HCT116 (cell line): ENCODE data around the gene TACC2. TPM values are rescaled to one million over a fixed set of nuclear protein-coding genes. Genes with fewer than 3 reads are reported as not detected.

Experiments used
- ATAC-seq: fragments of 200-7000 bp; cut with Tn5 transposase; 2 replicates; pipeline ENCODE4 v1.9.1; 2020; ENCODE audit warnings: mild to moderate bottlenecking, moderate library complexity
- BruUV-seq: library from RNA; stranded (reverse); fragments of 400-500 nt; replicated peaks from 2 replicates; lab custom pipeline; 2021; lab: Mats Ljungman, UMichigan
- CTCF ChIA-PET: fragments of 300-600 bp; sonication (Branson Sonifier 250); formaldehyde crosslinking; loops from one replicate; lab custom pipeline; 2021; ENCODE audit warnings: antibody characterized with exemption; lab: Charles Lee
- POLR2A ChIA-PET: fragments of 300-600, 350-600 bp; sonication (Branson Sonifier 250); formaldehyde crosslinking; loops from one replicate; lab custom pipeline; 2021; ENCODE audit warnings: antibody characterized with exemption; lab: Charles Lee
- RAD21 ChIA-PET, 2 experiments: fragments of 300-600 bp; sonication (Branson Sonifier 250); formaldehyde crosslinking; loops; one replicate each; lab custom pipeline; 2023; ENCODE audit warnings: low total read pairs in 2 of 2; ENCODE audit not compliant: uncharacterized antibody in 2 of 2, unreplicated experiment in 2 of 2, low non-redundant PET in 1 of 2; lab: Charles Lee
- DNase-seq: peaks from one replicate; pipeline ENCODE4 v3.0.0-alpha.2; 2010; ENCODE audit warnings: low read depth, low spot score
- H2AFZ ChIP-seq: fragments of 200-600 bp; shearing (Covaris generic), sonication (generic); 2 replicates; pipeline ENCODE4 v1.6.1; 2017; ENCODE audit warnings: low read depth, mixed run types, mixed read lengths, antibody characterized with exemption, low read length; ENCODE audit not compliant: poor library complexity, severe bottlenecking
- H3K27ac ChIP-seq: 2 replicates; pipeline ENCODE4 v1.5.1; 2012; ENCODE audit warnings: low read depth, low read length
- H3K27me3 ChIP-seq: fragments of 200-600 bp; sonication (generic); 2 replicates; pipeline ENCODE4 v1.6.1; 2016; ENCODE audit warnings: mixed run types, low read length, mixed read lengths; ENCODE audit not compliant: insufficient read depth
- H3K36me3 ChIP-seq, 2 experiments: fragments of 200-500 bp in 1 of 2; fragments of 200-600 bp in 1 of 2; sonication (Bioruptor generic) in 1 of 2; sonication (generic) in 1 of 2; 2 replicates each; pipeline versions ENCODE4 v1.5.1 to v1.6.1; 2014 to 2016; ENCODE audit warnings: low read length in 2 of 2, inconsistent platforms in 1 of 2, mixed read lengths in 1 of 2, mixed run types in 1 of 2; ENCODE audit not compliant: insufficient read depth in 2 of 2, control insufficient read depth in 1 of 2
- H3K4me1 ChIP-seq, 2 experiments: fragments of 200-600 bp in 1 of 2; sonication (generic) in 1 of 2; 2 replicates each; pipeline versions ENCODE4 v1.5.1 to v1.6.1; 2012 to 2017; ENCODE audit warnings: low read length in 2 of 2, inconsistent platforms in 1 of 2, mild to moderate bottlenecking in 1 of 2, mixed read lengths in 1 of 2, mixed run types in 1 of 2, moderate library complexity in 1 of 2; ENCODE audit not compliant: insufficient read depth in 2 of 2, control insufficient read depth in 1 of 2
- H3K4me2 ChIP-seq: fragments of 200-600 bp; sonication (generic); 2 replicates; pipeline ENCODE4 v1.6.1; 2017; ENCODE audit warnings: mixed run types, low read length, mixed read lengths
- H3K4me3 ChIP-seq, 2 experiments: fragments of 200-600 bp in 1 of 2; sonication (generic) in 1 of 2; replicated peaks in 1 of 2; 2 replicates each; pipeline ENCODE4 v1.5.1; 2011 to 2016; ENCODE audit warnings: low read length in 2 of 2, control low read depth in 1 of 2, low read depth in 1 of 2, mild to moderate bottlenecking in 1 of 2, mixed read lengths in 1 of 2, mixed run types in 1 of 2
- H3K79me2 ChIP-seq: fragments of 200-600 bp; sonication (generic); 2 replicates; pipeline ENCODE4 v1.6.1; 2017; ENCODE audit warnings: mild to moderate bottlenecking, mixed run types, low read length, moderate library complexity, mixed read lengths; ENCODE audit not compliant: insufficient read depth
- H3K9ac ChIP-seq: fragments of 200-600 bp; sonication (generic); 2 replicates; pipeline ENCODE4 v1.6.1; 2016; ENCODE audit warnings: low read length, mixed read lengths
- H3K9me2 ChIP-seq: fragments of 200-600 bp; sonication (generic), shearing (Covaris generic); 2 replicates; pipeline ENCODE4 v1.6.1; 2017; ENCODE audit warnings: mixed run types, mild to moderate bottlenecking, moderate library complexity; ENCODE audit not compliant: insufficient read depth
- H3K9me3 ChIP-seq, 2 experiments: fragments of 200-500 bp in 1 of 2; fragments of 200-600 bp in 1 of 2; sonication (Bioruptor generic) in 1 of 2; sonication (generic) in 1 of 2; 2 replicates each; pipeline ENCODE4 v1.6.1; 2014 to 2017; ENCODE audit warnings: low read length in 2 of 2, mixed read lengths in 2 of 2, inconsistent platforms in 1 of 2, low read depth in 1 of 2, mild to moderate bottlenecking in 1 of 2, mixed run types in 1 of 2, moderate library complexity in 1 of 2; ENCODE audit not compliant: control insufficient read depth in 1 of 2, insufficient read depth in 1 of 2
- H4K20me1 ChIP-seq: fragments of 200-600 bp; sonication (generic), shearing (Covaris generic); 2 replicates; pipeline ENCODE4 v1.6.1; 2017; ENCODE audit warnings: mixed run types, mild to moderate bottlenecking, moderate library complexity; ENCODE audit not compliant: insufficient read depth
- CBX3 ChIP-seq: IDR thresholded peaks from 2 replicates; pipeline ENCODE4 v1.6.1; 2012; ENCODE audit warnings: low read depth
- CEBPB ChIP-seq: IDR thresholded peaks from 2 replicates; pipeline ENCODE4 v1.6.1; 2012; ENCODE audit warnings: low read depth
- EGR1 ChIP-seq: IDR thresholded peaks from 2 replicates; pipeline ENCODE4 v1.6.1; 2012; ENCODE audit warnings: low read depth
- EZH2 ChIP-seq: fragments of 200-600 bp; sonication (generic); IDR thresholded peaks from 2 replicates; pipeline ENCODE4 v1.6.1; 2017; ENCODE audit warnings: antibody characterized with exemption, mixed run types
- FOSL1 ChIP-seq: IDR thresholded peaks from 2 replicates; pipeline ENCODE4 v1.6.1; 2012; ENCODE audit warnings: low read depth
- JUND ChIP-seq: IDR thresholded peaks from 2 replicates; pipeline ENCODE4 v1.6.1; 2012
- MAX ChIP-seq: IDR thresholded peaks from 2 replicates; pipeline ENCODE4 v1.6.1; 2012
- POLR2AphosphoS5 ChIP-seq: IDR thresholded peaks from 2 replicates; pipeline ENCODE4 v1.6.1; 2011; ENCODE audit warnings: mild to moderate bottlenecking, low read depth, low read length, moderate library complexity
- RAD21 ChIP-seq: IDR thresholded peaks from 2 replicates; pipeline ENCODE4 v1.6.1; 2012; ENCODE audit warnings: low read depth, mild to moderate bottlenecking
- SIN3A ChIP-seq: IDR thresholded peaks from 2 replicates; pipeline ENCODE4 v1.6.1; 2012; ENCODE audit warnings: low read depth
- SRF ChIP-seq: IDR thresholded peaks from 2 replicates; pipeline ENCODE4 v1.6.1; 2012; ENCODE audit warnings: low read depth
- ZBTB33 ChIP-seq: IDR thresholded peaks from 2 replicates; pipeline ENCODE4 v1.6.1; 2011; ENCODE audit warnings: mild to moderate bottlenecking, low read length, moderate library complexity; ENCODE audit not compliant: insufficient replicate concordance; ENCODE audit errors: extremely low read depth
- ZFX ChIP-seq: fragments of 450-650 bp; IDR thresholded peaks from 2 replicates; pipeline ENCODE4 v1.6.1; 2017
- ZNF274 ChIP-seq: fragments of 200-500 bp; sonication (Bioruptor generic); IDR thresholded peaks from 2 replicates; pipeline ENCODE4 v1.6.1; 2014; ENCODE audit warnings: mild to moderate bottlenecking, low read depth, low read length, inconsistent platforms
- intact Hi-C: fragments of 100-400 bp; cut with micrococcal nuclease; formaldehyde crosslinking; loops from 2 replicates; pipeline ENCODE4 v1.10.0; 2022
- total RNA-seq: library from RNA; stranded (reverse); gene quantifications from one replicate; pipeline ENCODE4 v1.2.1, GENCODE V29; 2021; ENCODE audit not compliant: unreplicated experiment
- TF ChIP-seq, protein P1 (sequence below), 3 experiments: fragments of 200-600 bp in 1 of 3; sonication (generic) in 1 of 3; IDR thresholded peaks in 2 of 3; conservative IDR thresholded peaks in 1 of 3; 2 replicates each; pipeline ENCODE4 v1.5.1; 2012 to 2017; ENCODE audit warnings: low read depth in 2 of 3, low read length in 2 of 3, antibody characterized with exemption in 1 of 3, borderline replicate concordance in 1 of 3, control low read depth in 1 of 3, mild to moderate bottlenecking in 1 of 3, mixed read lengths in 1 of 3, mixed run types in 1 of 3, moderate library complexity in 1 of 3; ENCODE audit not compliant: insufficient read depth in 1 of 3
- TF ChIP-seq, protein P2 (sequence below): IDR thresholded peaks from 2 replicates; pipeline ENCODE4 v1.6.1; 2012
- TF ChIP-seq, protein P3 (sequence below): IDR thresholded peaks from 2 replicates; pipeline ENCODE4 v1.6.1; 2012; ENCODE audit warnings: low read depth

TACC2 gene
- total RNA-seq, 1 experiment from 2014 or later = 38.6 TPM

- DNase-seq (no peak), ATAC-seq (no peak)
- H2AFZ ChIP-seq = no peak overlapping the region
- no TSS peak for BruUV-seq
- TF ChIP-seq ZNF274 = no peak
- TF ChIP-seq SRF = no peak
- no peak for TF ChIP-seq ZBTB33
- TF ChIP-seq, protein P1, sequence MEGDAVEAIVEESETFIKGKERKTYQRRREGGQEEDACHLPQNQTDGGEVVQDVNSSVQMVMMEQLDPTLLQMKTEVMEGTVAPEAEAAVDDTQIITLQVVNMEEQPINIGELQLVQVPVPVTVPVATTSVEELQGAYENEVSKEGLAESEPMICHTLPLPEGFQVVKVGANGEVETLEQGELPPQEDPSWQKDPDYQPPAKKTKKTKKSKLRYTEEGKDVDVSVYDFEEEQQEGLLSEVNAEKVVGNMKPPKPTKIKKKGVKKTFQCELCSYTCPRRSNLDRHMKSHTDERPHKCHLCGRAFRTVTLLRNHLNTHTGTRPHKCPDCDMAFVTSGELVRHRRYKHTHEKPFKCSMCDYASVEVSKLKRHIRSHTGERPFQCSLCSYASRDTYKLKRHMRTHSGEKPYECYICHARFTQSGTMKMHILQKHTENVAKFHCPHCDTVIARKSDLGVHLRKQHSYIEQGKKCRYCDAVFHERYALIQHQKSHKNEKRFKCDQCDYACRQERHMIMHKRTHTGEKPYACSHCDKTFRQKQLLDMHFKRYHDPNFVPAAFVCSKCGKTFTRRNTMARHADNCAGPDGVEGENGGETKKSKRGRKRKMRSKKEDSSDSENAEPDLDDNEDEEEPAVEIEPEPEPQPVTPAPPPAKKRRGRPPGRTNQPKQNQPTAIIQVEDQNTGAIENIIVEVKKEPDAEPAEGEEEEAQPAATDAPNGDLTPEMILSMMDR (IDR thresholded peaks at IDR 0.05 in 2 of 3, conservative IDR thresholded peaks at IDR 0.05 in 1 of 3; ENCODE audit: borderline replicate concordance in 1 of 3, insufficient read depth in 1 of 3, low read depth in 2 of 3, low read length in 2 of 3) = no peak
- TF ChIP-seq CEBPB = no peak
- no peak for TF ChIP-seq EGR1
- no peak for TF ChIP-seq POLR2AphosphoS5
- TF ChIP-seq EZH2 = no peak
- TF ChIP-seq ZFX = no peak
- TF ChIP-seq, protein P2, sequence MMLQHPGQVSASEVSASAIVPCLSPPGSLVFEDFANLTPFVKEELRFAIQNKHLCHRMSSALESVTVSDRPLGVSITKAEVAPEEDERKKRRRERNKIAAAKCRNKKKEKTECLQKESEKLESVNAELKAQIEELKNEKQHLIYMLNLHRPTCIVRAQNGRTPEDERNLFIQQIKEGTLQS = no peak
- no peak for TF ChIP-seq CBX3
- TF ChIP-seq JUND = no peak
- no peak for TF ChIP-seq MAX
- TF ChIP-seq, protein P3, sequence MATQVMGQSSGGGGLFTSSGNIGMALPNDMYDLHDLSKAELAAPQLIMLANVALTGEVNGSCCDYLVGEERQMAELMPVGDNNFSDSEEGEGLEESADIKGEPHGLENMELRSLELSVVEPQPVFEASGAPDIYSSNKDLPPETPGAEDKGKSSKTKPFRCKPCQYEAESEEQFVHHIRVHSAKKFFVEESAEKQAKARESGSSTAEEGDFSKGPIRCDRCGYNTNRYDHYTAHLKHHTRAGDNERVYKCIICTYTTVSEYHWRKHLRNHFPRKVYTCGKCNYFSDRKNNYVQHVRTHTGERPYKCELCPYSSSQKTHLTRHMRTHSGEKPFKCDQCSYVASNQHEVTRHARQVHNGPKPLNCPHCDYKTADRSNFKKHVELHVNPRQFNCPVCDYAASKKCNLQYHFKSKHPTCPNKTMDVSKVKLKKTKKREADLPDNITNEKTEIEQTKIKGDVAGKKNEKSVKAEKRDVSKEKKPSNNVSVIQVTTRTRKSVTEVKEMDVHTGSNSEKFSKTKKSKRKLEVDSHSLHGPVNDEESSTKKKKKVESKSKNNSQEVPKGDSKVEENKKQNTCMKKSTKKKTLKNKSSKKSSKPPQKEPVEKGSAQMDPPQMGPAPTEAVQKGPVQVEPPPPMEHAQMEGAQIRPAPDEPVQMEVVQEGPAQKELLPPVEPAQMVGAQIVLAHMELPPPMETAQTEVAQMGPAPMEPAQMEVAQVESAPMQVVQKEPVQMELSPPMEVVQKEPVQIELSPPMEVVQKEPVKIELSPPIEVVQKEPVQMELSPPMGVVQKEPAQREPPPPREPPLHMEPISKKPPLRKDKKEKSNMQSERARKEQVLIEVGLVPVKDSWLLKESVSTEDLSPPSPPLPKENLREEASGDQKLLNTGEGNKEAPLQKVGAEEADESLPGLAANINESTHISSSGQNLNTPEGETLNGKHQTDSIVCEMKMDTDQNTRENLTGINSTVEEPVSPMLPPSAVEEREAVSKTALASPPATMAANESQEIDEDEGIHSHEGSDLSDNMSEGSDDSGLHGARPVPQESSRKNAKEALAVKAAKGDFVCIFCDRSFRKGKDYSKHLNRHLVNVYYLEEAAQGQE = no peak
- TF ChIP-seq RAD21 = no peak
- TF ChIP-seq FOSL1 = no peak
- TF ChIP-seq SIN3A = no peak
- H3K27ac ChIP-seq = peak overlapping the region; percentile 71
- peaks cover 31 to 45% of the 10 kb centered on the region in 2 experiments for H3K4me1 ChIP-seq
- ChIA-PET RAD21 (no interaction called here), CTCF (interaction anchor here (0.6 to 3.0 kb wide), 14 partner anchors 10 to 423 kb away, joined by 3 to 15 read pairs (median 4); partner anchors contain the start of gene BTBD16), POLR2A (interaction anchor here (0.6 kb wide), 1 partner anchor 167 kb away, joined by 3 read pairs; no protein-coding TSS in a partner anchor)
- H3K27me3 ChIP-seq = no peaks in the 10 kb centered on the region
- no peaks in the 10 kb centered on the region for H3K9me2 ChIP-seq
- no peaks in the 10 kb centered on the region for H3K79me2 ChIP-seq
- intact Hi-C loops = loop anchor here (1.0 to 10.0 kb wide), 5 partner anchors 88 to 560 kb away; partner anchors contain the start of genes ATE1 and DMBT1
- peaks cover 0 to 19% of the 10 kb centered on the region in 2 experiments; a peak in 2 of 4 replicates for H3K36me3 ChIP-seq
- H3K9ac ChIP-seq = peak overlapping the region; percentile 37; the same call in 1 of the 2 replicates
- H3K4me3 ChIP-seq = peak overlapping the region in 1 of 2 experiments; percentile 44; a peak in 2 of 4 replicates
- no peaks in the 10 kb centered on the region for H4K20me1 ChIP-seq
- H3K9me3 ChIP-seq = peaks cover 0 to 5% of the 10 kb centered on the region in 2 experiments; a peak in 1 of 4 replicates
- H3K4me2 ChIP-seq = peak overlapping the region; percentile 74
Measured at GRCh38 chr10:122141821-122142640, 153.1 kb downstream of the TACC2 start.
